GM12801 (cell line): ENCODE measurements around the gene ERVH48-1.

ENCODE experiments used
- CTCF ChIP-seq: IDR thresholded peaks from one replicate; pipeline ENCODE4 v1.5.1; 2011; ENCODE audit warnings: control low read depth; ENCODE audit not compliant: insufficient read length; ENCODE audit errors: extremely low read depth

Gene ERVH48-1

GRCh38 chr21:42922918-42923317 lies 2.5 kb downstream of the ERVH48-1 start:
- TF ChIP-seq CTCF = no peak

GRCh38 chr21:42921927-42922326 lies 3.5 kb downstream of the ERVH48-1 start:
- no peak for TF ChIP-seq CTCF

- no peak for TF ChIP-seq CTCF
Observed at GRCh38 chr21:42918291-42918690, 7.1 kb downstream of the ERVH48-1 start.

- no peak for TF ChIP-seq CTCF
Observed at GRCh38 chr21:42913476-42913875, 12.0 kb downstream of the ERVH48-1 start.

- no peak for TF ChIP-seq CTCF
Observed at GRCh38 chr21:42906233-42906632, 19.2 kb downstream of the ERVH48-1 start.

GRCh38 chr21:42905195-42905594 lies 20.2 kb downstream of the ERVH48-1 start:
- TF ChIP-seq CTCF = no peak

GRCh38 chr21:42903817-42904216 lies 21.6 kb downstream of the ERVH48-1 start:
- TF ChIP-seq CTCF = no peak

- TF ChIP-seq CTCF = no peak
Observed at GRCh38 chr21:42900446-42900845, 25.0 kb downstream of the ERVH48-1 start.
